H9 (cell line): ENCODE data around the gene CYRIA. TPM values are rescaled to one million over a fixed set of nuclear protein-coding genes. Genes with fewer than 3 reads are reported as not detected.

Experiments used
- DNase-seq: peaks from one replicate; pipeline ENCODE4 v3.0.0-alpha.2; 2017
- H2AFZ ChIP-seq: one replicate; pipeline ENCODE4 v1.6.1; 2013; ENCODE audit warnings: mild to moderate bottlenecking, low read length, control low read depth, moderate library complexity
- H2AK5ac ChIP-seq: 2 replicates; pipeline ENCODE4 v1.6.1; 2013; ENCODE audit warnings: low read length, control low read depth, mixed read lengths; ENCODE audit not compliant: insufficient read length
- H2BK120ac ChIP-seq: one replicate; pipeline ENCODE4 v1.6.1; 2013; ENCODE audit warnings: low read depth, mild to moderate bottlenecking, low read length, control low read depth, inconsistent platforms; ENCODE audit not compliant: poor library complexity, severe bottlenecking
- H2BK12ac ChIP-seq: 2 replicates; pipeline ENCODE4 v1.6.1; 2013; ENCODE audit warnings: low read length, control low read depth, mixed read lengths, low read depth; ENCODE audit not compliant: insufficient read length
- H2BK15ac ChIP-seq: 2 replicates; pipeline ENCODE4 v1.6.1; 2013; ENCODE audit warnings: low read depth, low read length, control low read depth
- H2BK20ac ChIP-seq: one replicate; pipeline ENCODE4 v1.6.1; 2013; ENCODE audit warnings: low read depth, mild to moderate bottlenecking, low read length, control low read depth, inconsistent platforms; ENCODE audit not compliant: poor library complexity, severe bottlenecking
- H2BK5ac ChIP-seq: 2 replicates; pipeline ENCODE4 v1.6.1; 2013; ENCODE audit warnings: low read length, control low read depth, mixed read lengths; ENCODE audit not compliant: insufficient read length
- H3K14ac ChIP-seq: 2 replicates; pipeline ENCODE4 v1.6.1; 2013; ENCODE audit warnings: low read length, control low read depth; ENCODE audit not compliant: insufficient read depth
- H3K18ac ChIP-seq: 2 replicates; pipeline ENCODE4 v1.6.1; 2013; ENCODE audit warnings: low read depth, mild to moderate bottlenecking, mixed read lengths, low read length, control low read depth; ENCODE audit not compliant: insufficient read length
- H3K23ac ChIP-seq: 2 replicates; pipeline ENCODE4 v1.6.1; 2013; ENCODE audit warnings: low read length, control low read depth, mixed read lengths, low read depth; ENCODE audit not compliant: insufficient read length
- H3K23me2 ChIP-seq: 2 replicates; pipeline ENCODE4 v1.6.1; 2013; ENCODE audit warnings: low read depth, mild to moderate bottlenecking, mixed read lengths, low read length, control low read depth; ENCODE audit not compliant: insufficient read length, poor library complexity, severe bottlenecking
- H3K27ac ChIP-seq: 2 replicates; pipeline ENCODE4 v1.5.1; 2013; ENCODE audit warnings: low read length, control low read depth, mixed read lengths, low read depth; ENCODE audit not compliant: insufficient read length
- H3K27me3 ChIP-seq: 2 replicates; pipeline ENCODE4 v1.6.1; 2013; ENCODE audit warnings: low read length, control low read depth, inconsistent platforms; ENCODE audit not compliant: insufficient read depth
- H3K4ac ChIP-seq: 2 replicates; pipeline ENCODE4 v1.6.1; 2013; ENCODE audit warnings: low read depth, mild to moderate bottlenecking, control low read depth, inconsistent platforms, low read length, moderate library complexity
- H3K4me1 ChIP-seq: 2 replicates; pipeline ENCODE4 v1.6.1; 2013; ENCODE audit warnings: low read length, control low read depth, inconsistent platforms; ENCODE audit not compliant: insufficient read depth
- H3K4me2 ChIP-seq: 2 replicates; pipeline ENCODE4 v1.6.1; 2013; ENCODE audit warnings: low read length, control low read depth, mixed read lengths; ENCODE audit not compliant: insufficient read length, insufficient read depth
- H3K56ac ChIP-seq: 2 replicates; pipeline ENCODE4 v1.6.1; 2013; ENCODE audit warnings: low read depth, mild to moderate bottlenecking, mixed read lengths, low read length, control low read depth; ENCODE audit not compliant: insufficient read length
- H3K79me1 ChIP-seq: 2 replicates; pipeline ENCODE4 v1.6.1; 2013; ENCODE audit warnings: low read depth, mild to moderate bottlenecking, moderate library complexity, low read length, control low read depth, inconsistent platforms; ENCODE audit not compliant: insufficient read depth, poor library complexity, severe bottlenecking
- H3K79me2 ChIP-seq: 2 replicates; pipeline ENCODE4 v1.6.1; 2013; ENCODE audit warnings: low read length, control low read depth, inconsistent platforms; ENCODE audit not compliant: insufficient read depth
- H3K9ac ChIP-seq: 2 replicates; pipeline ENCODE4 v1.6.1; 2013; ENCODE audit warnings: low read length, control low read depth, mixed read lengths; ENCODE audit not compliant: insufficient read length; ENCODE audit errors: extremely low read depth
- H3K9me3 ChIP-seq: one replicate; pipeline ENCODE4 v1.6.1; 2013; ENCODE audit warnings: low read depth, low read length, inconsistent platforms; ENCODE audit not compliant: control insufficient read depth
- H3T11ph ChIP-seq: one replicate; pipeline ENCODE4 v1.6.1; 2013; ENCODE audit warnings: mild to moderate bottlenecking, low read length, control low read depth, inconsistent platforms
- H4K20me1 ChIP-seq: one replicate; pipeline ENCODE4 v1.6.1; 2013; ENCODE audit not compliant: control insufficient read depth, insufficient read length, insufficient read depth
- H4K5ac ChIP-seq: 2 replicates; pipeline ENCODE4 v1.6.1; 2013; ENCODE audit warnings: low read depth, mild to moderate bottlenecking, mixed read lengths, low read length, control low read depth; ENCODE audit not compliant: insufficient read length
- H4K8ac ChIP-seq: replicated peaks from 2 replicates; pipeline ENCODE4 v1.6.1; 2013; ENCODE audit warnings: low read length, control low read depth, mixed read lengths, low read depth; ENCODE audit not compliant: insufficient read length
- H4K91ac ChIP-seq: 2 replicates; pipeline ENCODE4 v1.6.1; 2013; ENCODE audit warnings: low read depth, mild to moderate bottlenecking, moderate library complexity, mixed read lengths, low read length, control low read depth; ENCODE audit not compliant: insufficient read length
- H3K27ac Mint-ChIP-seq, 3 experiments: 2 replicates in 2 of 3; 3 replicates in 1 of 3; pipeline ENCODE4 v1.8.0; 2020 to 2021; ENCODE audit warnings: mixed read lengths in 3 of 3, mild to moderate bottlenecking in 1 of 3, moderate library complexity in 1 of 3
- H3K27me3 Mint-ChIP-seq: 2 replicates; pipeline ENCODE4 v1.8.0; 2021; ENCODE audit warnings: low read depth, mild to moderate bottlenecking, moderate library complexity, mixed read lengths
- H3K36me3 Mint-ChIP-seq, 3 experiments: 2 replicates in 2 of 3; 3 replicates in 1 of 3; pipeline ENCODE4 v1.8.0; 2020 to 2021; ENCODE audit warnings: low read depth in 3 of 3, mixed read lengths in 3 of 3; ENCODE audit not compliant: insufficient read depth in 1 of 3
- H3K4me1 Mint-ChIP-seq, 2 experiments: 2 replicates each; pipeline ENCODE4 v1.8.0; 2020; ENCODE audit warnings: mixed read lengths in 2 of 2
- H3K4me3 Mint-ChIP-seq, 2 experiments: 2 replicates in 1 of 2; 3 replicates in 1 of 2; pipeline ENCODE4 v1.8.0; 2020 to 2021; ENCODE audit warnings: mild to moderate bottlenecking in 2 of 2, mixed read lengths in 2 of 2, moderate library complexity in 1 of 2
- H3K9me3 Mint-ChIP-seq, 2 experiments: 2 replicates in 1 of 2; 3 replicates in 1 of 2; pipeline ENCODE4 v1.8.0; 2020; ENCODE audit warnings: mild to moderate bottlenecking in 2 of 2, mixed read lengths in 2 of 2, moderate library complexity in 1 of 2
- WGBS: extraction: QIAGEN DNeasy Blood & Tissue Kit; methylation state at CpG from one replicate; pipeline ENCODE4 v1.1.7; 2013; ENCODE audit warnings: missing lambda C conversion rate, low lambda C conversion rate, mixed read lengths; ENCODE audit not compliant: insufficient read length; ENCODE audit errors: extremely low coverage; 5-methylcytosine and 5-hydroxymethylcytosine counted together
- total RNA-seq: library from RNA; stranded (reverse); gene quantifications from 2 replicates; pipeline ENCODE4 v1.2.1, GENCODE V29; 2021
- TF ChIP-seq, protein P1 (sequence below): fragments of 200-600 bp; sonication (generic); conservative IDR thresholded peaks from 3 replicates; pipeline ENCODE4 v1.8.0; 2021; ENCODE audit warnings: antibody characterized with exemption, mild to moderate bottlenecking

The CYRIA gene
- total RNA-seq, 1 experiment from 2014 or later = 2.3 TPM

GRCh38 chr2:16630463-16630862, 35.2 kb downstream of the CYRIA start:
- no peaks in the 10 kb centered on the region for H3K9me3 ChIP-seq
- H2AK5ac ChIP-seq = no peak overlapping the region
- H2BK15ac ChIP-seq = no peak overlapping the region
- no peak overlapping the region for H3K14ac ChIP-seq
- peaks cover 2% of the 10 kb centered on the region; the same call in 1 of the 2 replicates for H3K4me1 ChIP-seq
- H3K23me2 ChIP-seq = no peaks in the 10 kb centered on the region
- Mint-ChIP-seq H3K27me3 (peaks cover 9% of the 10 kb centered on the region), H3K4me3 (no peak overlapping the region), H3K36me3 (no peaks in the 10 kb centered on the region; a peak in 1 of 7 replicates), H3K27ac (no peak overlapping the region), H3K9me3 (no peaks in the 10 kb centered on the region), H3K4me1 (peaks cover 27 to 33% of the 10 kb centered on the region in 2 experiments)
- no peak overlapping the region for H4K8ac ChIP-seq
- no peak overlapping the region for H3K27ac ChIP-seq
- TF ChIP-seq, protein P1, sequence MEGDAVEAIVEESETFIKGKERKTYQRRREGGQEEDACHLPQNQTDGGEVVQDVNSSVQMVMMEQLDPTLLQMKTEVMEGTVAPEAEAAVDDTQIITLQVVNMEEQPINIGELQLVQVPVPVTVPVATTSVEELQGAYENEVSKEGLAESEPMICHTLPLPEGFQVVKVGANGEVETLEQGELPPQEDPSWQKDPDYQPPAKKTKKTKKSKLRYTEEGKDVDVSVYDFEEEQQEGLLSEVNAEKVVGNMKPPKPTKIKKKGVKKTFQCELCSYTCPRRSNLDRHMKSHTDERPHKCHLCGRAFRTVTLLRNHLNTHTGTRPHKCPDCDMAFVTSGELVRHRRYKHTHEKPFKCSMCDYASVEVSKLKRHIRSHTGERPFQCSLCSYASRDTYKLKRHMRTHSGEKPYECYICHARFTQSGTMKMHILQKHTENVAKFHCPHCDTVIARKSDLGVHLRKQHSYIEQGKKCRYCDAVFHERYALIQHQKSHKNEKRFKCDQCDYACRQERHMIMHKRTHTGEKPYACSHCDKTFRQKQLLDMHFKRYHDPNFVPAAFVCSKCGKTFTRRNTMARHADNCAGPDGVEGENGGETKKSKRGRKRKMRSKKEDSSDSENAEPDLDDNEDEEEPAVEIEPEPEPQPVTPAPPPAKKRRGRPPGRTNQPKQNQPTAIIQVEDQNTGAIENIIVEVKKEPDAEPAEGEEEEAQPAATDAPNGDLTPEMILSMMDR = no peak
- H3K9ac ChIP-seq = no peak overlapping the region
- no peak overlapping the region for H2BK5ac ChIP-seq
- H3K4me2 ChIP-seq = no peak overlapping the region
- no peak overlapping the region for H3T11ph ChIP-seq
- H3K23ac ChIP-seq = no peak overlapping the region
- H2BK120ac ChIP-seq = no peak overlapping the region
- H3K4ac ChIP-seq = no peak overlapping the region
- no peak overlapping the region for H4K91ac ChIP-seq
- DNase-seq = no peak
- no peaks in the 10 kb centered on the region for H4K20me1 ChIP-seq
- WGBS = no CpG with 5 or more reads among the region's 3 CpGs
- no peaks in the 10 kb centered on the region; the same call in 1 of the 2 replicates for H3K27me3 ChIP-seq
- H3K79me2 ChIP-seq = no peaks in the 10 kb centered on the region
- no peak overlapping the region for H3K56ac ChIP-seq
- H2AFZ ChIP-seq = no peak overlapping the region
- H4K5ac ChIP-seq = no peak overlapping the region
- no peak overlapping the region for H2BK12ac ChIP-seq
- H3K79me1 ChIP-seq = no peaks in the 10 kb centered on the region
- no peak overlapping the region for H2BK20ac ChIP-seq
- no peak overlapping the region for H3K18ac ChIP-seq
